Heart right ventricle (tissue), 16 donors: Measurements from ENCODE around the gene ADAMTSL4. TPM values are rescaled to one million over a fixed set of nuclear protein-coding genes. Genes with fewer than 3 reads are reported as not detected.
A peak's percentile ranks its signal among the peaks of the same experiment; 100 is the strongest.

Source experiments
- ATAC-seq, 8 donors: fragments of 200-7000 bp; cut with Tn5 transposase; one replicate each; pipeline ENCODE4 v1.9.1; 2020; ENCODE audit warnings: mild to moderate bottlenecking in 8 of 8, moderate library complexity in 8 of 8, moderate number of reproducible peaks in 1 of 8
- DNase-seq, 2 donors: peaks; one replicate each; pipeline ENCODE4 v3.0.0-alpha.2; 2020
- H3K27ac ChIP-seq, 10 donors: fragments of 200-600 bp; sonication (generic) in 2 of 10; one replicate each; pipeline versions ENCODE4 v1.5.0 to v1.8.0; 2020 to 2022; ENCODE audit warnings: mild to moderate bottlenecking in 3 of 10
- H3K27me3 ChIP-seq, 7 donors: fragments of 200-600 bp; one replicate each; pipeline ENCODE4 v1.8.0; 2021 to 2022; ENCODE audit warnings: mild to moderate bottlenecking in 2 of 7
- H3K36me3 ChIP-seq, 9 donors: fragments of 200-600 bp; sonication (generic) in 1 of 9; one replicate each; pipeline versions ENCODE4 v1.5.0 to v1.8.0; 2020 to 2022; ENCODE audit warnings: mild to moderate bottlenecking in 2 of 9
- H3K4me1 ChIP-seq, 9 donors: fragments of 200-600 bp; sonication (generic) in 1 of 9; one replicate each; pipeline versions ENCODE4 v1.5.0 to v1.8.0; 2020 to 2022; ENCODE audit warnings: mild to moderate bottlenecking in 4 of 9
- H3K4me3 ChIP-seq, 10 donors: fragments of 200-600 bp; sonication (generic) in 2 of 10; one replicate each; pipeline versions ENCODE4 v1.5.0 to v1.8.0; 2020 to 2022; ENCODE audit warnings: mild to moderate bottlenecking in 7 of 10, moderate library complexity in 2 of 10
- H3K9me3 ChIP-seq, 11 donors: fragments of 200-600 bp in 10 of 11; sonication (generic) in 2 of 11; one replicate each; pipeline versions ENCODE4 v1.5.0 to v1.8.0; 2013 to 2022; ENCODE audit warnings: mild to moderate bottlenecking in 2 of 11, control low read depth in 1 of 11, moderate library complexity in 1 of 11
- CTCF ChIP-seq, 9 donors: fragments of 200-600 bp; sonication (generic) in 2 of 9; IDR thresholded peaks; one replicate each; pipeline versions ENCODE4 v1.5.0 to v1.8.0; 2021 to 2022; ENCODE audit warnings: antibody characterized with exemption in 9 of 9, mild to moderate bottlenecking in 5 of 9, moderate library complexity in 1 of 9
- WGBS, 2 donors: extraction: QIAGEN DNeasy Blood & Tissue Kit; methylation state at CpG; one replicate each; pipeline ENCODE4 v1.1.7; 2013; ENCODE audit warnings: inconsistent platforms in 1 of 2; 5-methylcytosine and 5-hydroxymethylcytosine counted together
- intact Hi-C, 10 donors: fragments of 100-400 bp; cut with DNase I; formaldehyde crosslinking; loops; one replicate each; pipeline versions ENCODE4 v1.11.1 to v1.14.2; 2022
- polyA plus RNA-seq, 2 donors: library from polyadenylated mRNA; stranded (reverse); fragments of 200-250 nt; gene quantifications; one replicate each; pipeline ENCODE4 v1.2.3, GENCODE V29; 2013
- total RNA-seq, 10 donors: library from RNA; stranded (reverse); fragmentation: NEBNext Ultra II Directional in 3 of 10; extraction: Animal tissue kit (Norgen Biotek cat#: 25700) in 3 of 10; gene quantifications; one replicate each; pipeline versions ENCODE4 v1.2.1 to v1.2.4, GENCODE V29; 2021 to 2023
- donor health status: Arrhythmogenic right ventricular cardiomyopathy.
- donor health status: ischemic (EF 13 %, LVEDD 7.1; RV severe dilation, severe dysfunction).
- donor health status: healthy with polysubstance abuse.
- donor health status: DM: no; HTN: yes; CAD: no.
- donor health status: DM: no; HTN: no; CAD: no.
- donor health status: ischemic (EF 25% LVEDD 6.9; RV normal size, moderate dysfunction).
- donor health status: ischemic (EF 25% LVEDD 5.7; RV mildly dilated, moderate dysfunction).
- donor health status: healthy.
- donor health status: DM: yes; HTN: yes; CAD: no.
- donor health status: Ischemic cardiomyopathy.
- donor health status: ischemic (EF 35%, LVEDD 5.7; RV mildly dilated, moderate dysfunction).
- donor health status: nonischemic (EF 11% LVEDD 7.7; RV severe dilation, severe dysfunction).
- donor health status: DM: yes; HTN: yes; CAD: no.
- donor health status: PGD.
- donor health status: ischemic (EF 29% LVEDD 5.4; RV normal size, mild dysfunction).
- donor health status: nonischemic (EF 23%, LVEDD 6.1; RV moderate dilation, normal function).

The ADAMTSL4 gene
- total and polyA plus RNA-seq, 12 donors, result 22.2 to 86.5 (median 44.6) TPM

GRCh38 chr1:150528196-150528595 is 21.0 kb upstream of the ADAMTSL4 start:
- no peak for TF ChIP-seq CTCF (IDR thresholded peaks at IDR 0.05)
- H3K9me3 ChIP-seq, result no peaks in the 10 kb centered on the region
- H3K27ac ChIP-seq, result no peak overlapping the region
- no peaks in the 10 kb centered on the region for H3K27me3 ChIP-seq
- WGBS, 2 donors, result 92 to 100% methylated on average over 1 of the region's 1 CpG
- intact Hi-C loops, result no loop called here
- ATAC-seq (no peak), DNase-seq (no peak)
- peaks cover 2 to 30% (median 16%) of the 10 kb centered on the region in 9 donors for H3K4me1 ChIP-seq
- no peaks in the 10 kb centered on the region for H3K36me3 ChIP-seq
- H3K4me3 ChIP-seq, result no peak overlapping the region

- peak in 2 of 8 donors; percentile 26 to 47 for ATAC-seq
- peak overlapping the region in 1 of 10 donors; percentile 43 for H3K27ac ChIP-seq
Observed at GRCh38 chr1:150529017-150529416, 20.2 kb upstream of the ADAMTSL4 start.

GRCh38 chr1:150530491-150531159 is 18.6 kb upstream of the ADAMTSL4 start:
- no peak overlapping the region for H3K4me3 ChIP-seq
- peaks cover 2 to 54% (median 23%) of the 10 kb centered on the region in 9 donors for H3K4me1 ChIP-seq
- no peaks in the 10 kb centered on the region for H3K27me3 ChIP-seq
- DNase-seq (no peak), ATAC-seq (no peak)
- intact Hi-C loops, result loop anchor here in 6 of 10 donors (5.0 to 10.0 kb wide), 4 partner anchors 53 to 68 kb away; no protein-coding TSS in a partner anchor
- H3K27ac ChIP-seq, result no peak overlapping the region
- WGBS, 2 donors, result 94 to 96% methylated on average over 14 of the region's 14 CpGs
- H3K9me3 ChIP-seq, result no peaks in the 10 kb centered on the region
- no peaks in the 10 kb centered on the region for H3K36me3 ChIP-seq
- no peak for TF ChIP-seq CTCF (IDR thresholded peaks at IDR 0.05)

More at GRCh38 chr1:150529017-150529416, 20.2 kb upstream of the ADAMTSL4 start:
- TF ChIP-seq CTCF (IDR thresholded peaks at IDR 0.05), result no peak
- Histone ChIP-seq H3K4me1 (peaks cover 2 to 38% (median 18%) of the 10 kb centered on the region in 9 donors), H3K9me3 (no peaks in the 10 kb centered on the region), H3K36me3 (no peaks in the 10 kb centered on the region), H3K27me3 (no peaks in the 10 kb centered on the region), H3K4me3 (no peak overlapping the region)
- intact Hi-C loops, result no loop called here
- no peak for DNase-seq
- WGBS, 2 donors, result 23 to 35% methylated on average over 4 of the region's 4 CpGs

- no peak overlapping the region for H3K4me3 ChIP-seq
- ATAC-seq, result peak in 2 of 8 donors; percentile 3 to 9
- DNase-seq, result no peak
- peak overlapping the region in 9 of 10 donors; percentile 17 to 89 (median 72) for H3K27ac ChIP-seq
- intact Hi-C loops, result loop anchor here in 8 of 10 donors (1.0 to 10.0 kb wide), 7 partner anchors 28 to 71 kb away; no protein-coding TSS in a partner anchor
- H3K36me3 ChIP-seq, result no peaks in the 10 kb centered on the region
- TF ChIP-seq CTCF (IDR thresholded peaks at IDR 0.05), result peak in 4 of 9 donors; percentile 4 to 38 (median 24)
- peaks cover 2 to 62% (median 27%) of the 10 kb centered on the region in 9 donors for H3K4me1 ChIP-seq
- WGBS, 2 donors, result 41 to 46% methylated on average over 5 of the region's 5 CpGs
- no peaks in the 10 kb centered on the region for H3K9me3 ChIP-seq
- no peaks in the 10 kb centered on the region for H3K27me3 ChIP-seq
Observed at GRCh38 chr1:150532860-150533259, 16.3 kb upstream of the ADAMTSL4 start.
